ENCODE measurements around the gene EVL. TPM values are rescaled to one million over a fixed set of nuclear protein-coding genes. Genes with fewer than 3 reads are reported as not detected.

The EVL gene
- total RNA-seq, 1 donor from 2014 or later, result 157 TPM

GRCh38 chr14:100072783-100073346 is 7.6 kb downstream of the EVL start:
- Mint-ChIP-seq H3K4me3 (ENCODE audit: unreplicated experiment) (no peak overlapping the region), H3K4me1 (ENCODE audit: unreplicated experiment) (peaks cover 60% of the 10 kb centered on the region), H3K27ac (ENCODE audit: unreplicated experiment) (no peak overlapping the region), H3K9me3 (ENCODE audit: unreplicated experiment) (no peaks in the 10 kb centered on the region), H3K36me3 (ENCODE audit: unreplicated experiment) (no peaks in the 10 kb centered on the region), H3K27me3 (ENCODE audit: unreplicated experiment) (no peaks in the 10 kb centered on the region)
- peak; percentile 30 for DNase-seq (ENCODE audit: extremely low spot score, unreplicated experiment)
- TF ChIP-seq CTCF (IDR thresholded peaks at IDR 0.05), result no peak

GRCh38 chr14:100073576-100074430 is 8.6 kb downstream of the EVL start:
- H3K4me3 Mint-ChIP-seq (ENCODE audit: unreplicated experiment), result no peak overlapping the region
- peaks cover 60% of the 10 kb centered on the region for H3K4me1 Mint-ChIP-seq (ENCODE audit: unreplicated experiment)
- TF ChIP-seq CTCF (IDR thresholded peaks at IDR 0.05), result no peak
- no peaks in the 10 kb centered on the region for H3K27me3 Mint-ChIP-seq (ENCODE audit: unreplicated experiment)
- peak; percentile 51 for DNase-seq (ENCODE audit: extremely low spot score, unreplicated experiment)
- no peaks in the 10 kb centered on the region for H3K36me3 Mint-ChIP-seq (ENCODE audit: unreplicated experiment)
- H3K9me3 Mint-ChIP-seq (ENCODE audit: unreplicated experiment), result no peaks in the 10 kb centered on the region
- H3K27ac Mint-ChIP-seq (ENCODE audit: unreplicated experiment), result no peak overlapping the region

- no peaks in the 10 kb centered on the region for H3K9me3 Mint-ChIP-seq (ENCODE audit: unreplicated experiment)
- no peak overlapping the region for H3K4me3 Mint-ChIP-seq (ENCODE audit: unreplicated experiment)
- TF ChIP-seq CTCF (IDR thresholded peaks at IDR 0.05), result no peak
- peak; percentile 60 for DNase-seq (ENCODE audit: extremely low spot score, unreplicated experiment)
- H3K27me3 Mint-ChIP-seq (ENCODE audit: unreplicated experiment), result no peaks in the 10 kb centered on the region
- H3K27ac Mint-ChIP-seq (ENCODE audit: unreplicated experiment), result no peak overlapping the region
- peaks cover 67% of the 10 kb centered on the region for H3K4me1 Mint-ChIP-seq (ENCODE audit: unreplicated experiment)
- H3K36me3 Mint-ChIP-seq (ENCODE audit: unreplicated experiment), result no peaks in the 10 kb centered on the region
These were observed 9.3 kb downstream of the EVL start for GRCh38 chr14:100074431-100075100.

- H3K4me1 Mint-ChIP-seq (ENCODE audit: unreplicated experiment), result peaks cover 73% of the 10 kb centered on the region
- no peak for TF ChIP-seq CTCF (IDR thresholded peaks at IDR 0.05)
- H3K9me3 Mint-ChIP-seq (ENCODE audit: unreplicated experiment), result no peaks in the 10 kb centered on the region
- DNase-seq (ENCODE audit: extremely low spot score, unreplicated experiment), result no peak
- no peaks in the 10 kb centered on the region for H3K27me3 Mint-ChIP-seq (ENCODE audit: unreplicated experiment)
- no peaks in the 10 kb centered on the region for H3K36me3 Mint-ChIP-seq (ENCODE audit: unreplicated experiment)
- H3K27ac Mint-ChIP-seq (ENCODE audit: unreplicated experiment), result peak overlapping the region; percentile 54
- H3K4me3 Mint-ChIP-seq (ENCODE audit: unreplicated experiment), result no peak overlapping the region
These were observed 10.5 kb downstream of the EVL start for GRCh38 chr14:100075681-100076080.

GRCh38 chr14:100076133-100076532 is 10.9 kb downstream of the EVL start:
- peak; percentile 14 for TF ChIP-seq CTCF (IDR thresholded peaks at IDR 0.05)
- no peaks in the 10 kb centered on the region for H3K36me3 Mint-ChIP-seq (ENCODE audit: unreplicated experiment)
- no peaks in the 10 kb centered on the region for H3K9me3 Mint-ChIP-seq (ENCODE audit: unreplicated experiment)
- H3K4me1 Mint-ChIP-seq (ENCODE audit: unreplicated experiment), result peaks cover 73% of the 10 kb centered on the region
- no peaks in the 10 kb centered on the region for H3K27me3 Mint-ChIP-seq (ENCODE audit: unreplicated experiment)
- H3K4me3 Mint-ChIP-seq (ENCODE audit: unreplicated experiment), result no peak overlapping the region
- H3K27ac Mint-ChIP-seq (ENCODE audit: unreplicated experiment), result peak overlapping the region; percentile 15
- peak; percentile 53 for DNase-seq (ENCODE audit: extremely low spot score, unreplicated experiment)

All from osteocyte (in vitro differentiated cells).